LNCAP (cell line): ENCODE data around the gene SP4.

Experiments used
- CTCF ChIP-seq: fragments of 450-650 bp; IDR thresholded peaks from 2 replicates; pipeline ENCODE4 v1.5.1; 2017; ENCODE audit warnings: mild to moderate bottlenecking

SP4 gene

GRCh38 chr7:21548491-21548890, 120.6 kb downstream of the SP4 start:
- TF ChIP-seq CTCF = no peak

GRCh38 chr7:21550076-21550475, 122.2 kb downstream of the SP4 start:
- no peak for TF ChIP-seq CTCF

GRCh38 chr7:21550821-21551531, 123.1 kb downstream of the SP4 start:
- peak; percentile 46; the same call in 1 of the 2 replicates for TF ChIP-seq CTCF

- TF ChIP-seq CTCF = no peak
Observed at GRCh38 chr7:21562385-21562784, 134.5 kb downstream of the SP4 start.
